NCI-H2171 treated with DMSO at 0.1 percent for 48 hours (cell line): Measurements from ENCODE around the gene TRIM36.

ENCODE experiments used
- DNase-seq: peaks from one replicate; lab custom pipeline; 2025; lab: John Stamatoyannopoulos, UW

Gene TRIM36

GRCh38 chr5:115169487-115170133, at the start of gene TRIM36:
TSS of gene TRIM36 (minus strand) at chr5:115169908. CDS start at chr5:115169634, 274 bp downstream.
- DNase-seq = peak; percentile 87

- DNase-seq = no peak
These were observed 44.8 kb upstream of the TRIM36 start for GRCh38 chr5:115214541-115214940.

- DNase-seq = no peak
These were observed 39.6 kb upstream of the TRIM36 start for GRCh38 chr5:115209279-115209678.

- DNase-seq = no peak
These were observed 33.2 kb upstream of the TRIM36 start for GRCh38 chr5:115202952-115203351.

- DNase-seq = no peak
These were observed 26.5 kb upstream of the TRIM36 start for GRCh38 chr5:115196161-115196560.

GRCh38 chr5:115194676-115195075, 25.0 kb upstream of the TRIM36 start:
- no peak for DNase-seq

- DNase-seq = no peak
These were observed 23.6 kb upstream of the TRIM36 start for GRCh38 chr5:115193295-115193694.

- no peak for DNase-seq
These were observed 22.4 kb upstream of the TRIM36 start for GRCh38 chr5:115192098-115192497.

- DNase-seq = no peak
These were observed 21.8 kb upstream of the TRIM36 start for GRCh38 chr5:115191474-115192031.

- DNase-seq = no peak
These were observed 20.7 kb upstream of the TRIM36 start for GRCh38 chr5:115190388-115190787.

GRCh38 chr5:115189866-115190265, 20.2 kb upstream of the TRIM36 start:
- no peak for DNase-seq

- no peak for DNase-seq
These were observed 17.1 kb upstream of the TRIM36 start for GRCh38 chr5:115186794-115187193.

GRCh38 chr5:115184770-115185169, 15.1 kb upstream of the TRIM36 start:
- DNase-seq = no peak

- no peak for DNase-seq
These were observed 12.0 kb upstream of the TRIM36 start for GRCh38 chr5:115181757-115182156.

- DNase-seq = peak; percentile 23
These were observed 10.5 kb upstream of the TRIM36 start for GRCh38 chr5:115180165-115180709.

GRCh38 chr5:115179394-115180164, 9.9 kb upstream of the TRIM36 start:
- DNase-seq = no peak

GRCh38 chr5:115179030-115179393, 9.3 kb upstream of the TRIM36 start:
- no peak for DNase-seq

GRCh38 chr5:115170929-115171510, 1.3 kb upstream of the TRIM36 start:
- no peak for DNase-seq

GRCh38 chr5:115170134-115170928, 623 bp upstream of the TRIM36 start:
- DNase-seq = peak; percentile 13

- peak; percentile 3 for DNase-seq
These were observed 750 bp downstream of the TRIM36 start for GRCh38 chr5:115168829-115169486.

- DNase-seq = no peak
These were observed 2.8 kb downstream of the TRIM36 start for GRCh38 chr5:115166744-115167393.
